K562 (cell line): ENCODE measurements around the gene MINDY4. TPM values are rescaled to one million over a fixed set of nuclear protein-coding genes. Genes with fewer than 3 reads are reported as not detected.

Experiments used
- ETV6 ChIP-seq, 3 experiments: fragments of 150-350 bp in 1 of 3; sonication (generic) in 1 of 3; formaldehyde crosslinking in 1 of 3; IDR thresholded peaks; 2 replicates each; pipeline versions ENCODE4 v1.6.1 to v1.8.0; 2014 to 2022; ENCODE audit warnings: borderline replicate concordance in 2 of 3, low read depth in 2 of 3, antibody characterized with exemption in 1 of 3, low read length in 1 of 3, mild to moderate bottlenecking in 1 of 3, missing genetic modification reagents in 1 of 3
- MAFF ChIP-seq: IDR thresholded peaks from 2 replicates; pipeline ENCODE4 v1.6.1; 2012; ENCODE audit warnings: low read length, improper control_type of control experiment
- PML ChIP-seq: IDR thresholded peaks from 2 replicates; pipeline ENCODE4 v1.6.1; 2012; ENCODE audit warnings: low read length, inconsistent platforms
- SAFB2 ChIP-seq: fragments of 200-400 bp; formaldehyde crosslinking; IDR thresholded peaks from 2 replicates; pipeline ENCODE4 v1.6.1; 2018; ENCODE audit warnings: borderline replicate concordance, low read length, low read depth, moderate library complexity; ENCODE audit not compliant: severe bottlenecking
- SMAD2 ChIP-seq: fragments of 150-350 bp; IDR thresholded peaks from 2 replicates; pipeline ENCODE4 v1.6.1; 2014; ENCODE audit warnings: low read depth, mild to moderate bottlenecking, low read length
- XRCC5 ChIP-seq: fragments of 200-400 bp; formaldehyde crosslinking; IDR thresholded peaks from 2 replicates; pipeline ENCODE4 v1.6.1; 2017; ENCODE audit warnings: low read depth, mild to moderate bottlenecking, low read length
- ZNF274 ChIP-seq: IDR thresholded peaks from 2 replicates; pipeline ENCODE4 v1.6.1; 2011; ENCODE audit warnings: low read depth, mild to moderate bottlenecking, low read length, moderate library complexity, borderline replicate concordance
- ZNF695 ChIP-seq: fragments of 450-650 bp; formaldehyde crosslinking; IDR thresholded peaks from 2 replicates; pipeline ENCODE4 v1.4.0; 2020; ENCODE audit warnings: mild to moderate bottlenecking, moderate library complexity
- polyA plus RNA-seq, 8 experiments: library from polyadenylated mRNA; depleted of rRNA in 4 of 8; stranded (reverse) in 5 of 8; unstranded in 3 of 8; fragments of >200 nt; fragmentation: Nextera tagmentation in 2 of 8; fragmentation: Illumina TruSeq in 1 of 8; extraction: Ambion mirVana in 2 of 8; extraction: Trizol in 1 of 8; gene quantifications; 2 replicates each; pipeline versions ENCODE4 v1.2.1 to v1.2.3, GENCODE V29; 2011 to 2014; ENCODE audit warnings: inconsistent platforms in 1 of 8, missing spikeins in 1 of 8
- total RNA-seq, 7 experiments: library from RNA; depleted of rRNA in 6 of 7; stranded (reverse); fragments of >200 nt in 6 of 7; fragmentation: Illumina TruSeq in 2 of 7; extraction: Trizol in 2 of 7; gene quantifications; 2 replicates each; pipeline versions ENCODE4 v1.2.1 to v1.2.3, GENCODE V29; 2011 to 2021; ENCODE audit warnings: low replicate concordance in 1 of 7
- TF ChIP-seq, protein P1 (sequence below): fragments of 250-450 bp; sonication (Bioruptor Pico); IDR thresholded peaks from 2 replicates; pipeline ENCODE4 v1.5.0; 2020; ENCODE audit warnings: mild to moderate bottlenecking, borderline replicate concordance
- TF ChIP-seq, protein P2 (sequence below), 3 experiments: IDR thresholded peaks in 2 of 3; conservative IDR thresholded peaks in 1 of 3; 2 replicates each; pipeline ENCODE4 v1.5.1; 2011 to 2012; ENCODE audit warnings: low read length in 3 of 3, mild to moderate bottlenecking in 3 of 3, control low read depth in 2 of 3, improper control_type of control experiment in 1 of 3, inconsistent platforms in 1 of 3, low read depth in 1 of 3, mixed read lengths in 1 of 3, moderate library complexity in 1 of 3; ENCODE audit not compliant: insufficient read depth in 2 of 3
- TF ChIP-seq, protein P3 (sequence below): sonication (generic); formaldehyde crosslinking; IDR thresholded peaks from 2 replicates; pipeline ENCODE4 v1.8.1; 2022; ENCODE audit warnings: missing genetic modification reagents
- TF ChIP-seq, protein P4 (sequence below): sonication (generic); formaldehyde crosslinking; IDR thresholded peaks from 2 replicates; pipeline ENCODE4 v1.8.0; 2023; ENCODE audit warnings: mild to moderate bottlenecking, missing genetic modification reagents

The MINDY4 gene
- total and polyA plus RNA-seq, 9 of the 15 experiments (the other 6 are each of a cell fraction or from before 2014, with no cell fraction given), result 2.1 to 16.7 (median 11.0) TPM

DNA sequence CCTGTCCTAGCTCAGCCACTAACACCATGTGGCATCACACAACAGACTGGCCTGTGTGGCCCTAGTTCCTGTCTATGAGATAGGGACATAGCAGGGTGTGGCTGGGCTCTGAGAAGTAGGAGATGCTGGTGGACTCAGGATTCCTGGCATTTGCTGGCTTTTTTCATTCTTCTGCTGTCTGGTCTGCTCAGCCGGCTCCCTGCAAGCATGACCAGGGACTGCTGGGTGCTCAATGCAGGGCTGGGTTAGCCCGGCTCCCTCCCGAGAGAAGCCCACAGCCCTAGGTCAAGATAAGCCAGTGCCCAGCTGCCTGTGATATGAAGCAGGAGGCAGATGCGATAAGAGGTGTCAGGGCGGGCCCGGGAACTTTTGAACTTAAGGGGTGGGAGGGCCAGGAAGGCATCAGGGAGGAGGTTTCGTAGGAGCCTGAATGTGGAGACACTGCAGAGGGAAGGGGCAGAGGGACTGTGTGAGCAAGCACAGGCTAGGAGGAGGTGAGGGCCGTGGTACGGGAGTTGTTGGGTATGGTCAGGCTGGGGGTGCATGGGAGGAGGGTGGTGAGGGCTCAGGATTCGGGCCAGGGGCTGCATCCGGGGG lies 143.9 kb downstream of the MINDY4 start (continued):
- no peak; the same call in 1 of the 2 replicates for TF ChIP-seq XRCC5
- peak; percentile 34; the same call in 1 of the 2 replicates for TF ChIP-seq ZNF274
- TF ChIP-seq, protein P1, sequence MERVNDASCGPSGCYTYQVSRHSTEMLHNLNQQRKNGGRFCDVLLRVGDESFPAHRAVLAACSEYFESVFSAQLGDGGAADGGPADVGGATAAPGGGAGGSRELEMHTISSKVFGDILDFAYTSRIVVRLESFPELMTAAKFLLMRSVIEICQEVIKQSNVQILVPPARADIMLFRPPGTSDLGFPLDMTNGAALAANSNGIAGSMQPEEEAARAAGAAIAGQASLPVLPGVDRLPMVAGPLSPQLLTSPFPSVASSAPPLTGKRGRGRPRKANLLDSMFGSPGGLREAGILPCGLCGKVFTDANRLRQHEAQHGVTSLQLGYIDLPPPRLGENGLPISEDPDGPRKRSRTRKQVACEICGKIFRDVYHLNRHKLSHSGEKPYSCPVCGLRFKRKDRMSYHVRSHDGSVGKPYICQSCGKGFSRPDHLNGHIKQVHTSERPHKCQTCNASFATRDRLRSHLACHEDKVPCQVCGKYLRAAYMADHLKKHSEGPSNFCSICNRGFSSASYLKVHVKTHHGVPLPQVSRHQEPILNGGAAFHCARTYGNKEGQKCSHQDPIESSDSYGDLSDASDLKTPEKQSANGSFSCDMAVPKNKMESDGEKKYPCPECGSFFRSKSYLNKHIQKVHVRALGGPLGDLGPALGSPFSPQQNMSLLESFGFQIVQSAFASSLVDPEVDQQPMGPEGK, result no peak; the same call in 1 of the 2 replicates
- TF ChIP-seq ETV6 (IDR thresholded peaks at IDR 0.05; ENCODE audit: borderline replicate concordance in 1 of 2, low read depth in 2 of 2, low read length in 1 of 2), result peak in 1 of 2 experiments; percentile 80; a peak in 1 of 4 replicates
- TF ChIP-seq ETV6 (CRISPR knock-in tag; IDR thresholded peaks at IDR 0.05; ENCODE audit: borderline replicate concordance), result no peak
- no peak for TF ChIP-seq ZNF695 (CRISPR knock-in tag)
- peak; percentile 97 for TF ChIP-seq PML
- TF ChIP-seq, protein P2, sequence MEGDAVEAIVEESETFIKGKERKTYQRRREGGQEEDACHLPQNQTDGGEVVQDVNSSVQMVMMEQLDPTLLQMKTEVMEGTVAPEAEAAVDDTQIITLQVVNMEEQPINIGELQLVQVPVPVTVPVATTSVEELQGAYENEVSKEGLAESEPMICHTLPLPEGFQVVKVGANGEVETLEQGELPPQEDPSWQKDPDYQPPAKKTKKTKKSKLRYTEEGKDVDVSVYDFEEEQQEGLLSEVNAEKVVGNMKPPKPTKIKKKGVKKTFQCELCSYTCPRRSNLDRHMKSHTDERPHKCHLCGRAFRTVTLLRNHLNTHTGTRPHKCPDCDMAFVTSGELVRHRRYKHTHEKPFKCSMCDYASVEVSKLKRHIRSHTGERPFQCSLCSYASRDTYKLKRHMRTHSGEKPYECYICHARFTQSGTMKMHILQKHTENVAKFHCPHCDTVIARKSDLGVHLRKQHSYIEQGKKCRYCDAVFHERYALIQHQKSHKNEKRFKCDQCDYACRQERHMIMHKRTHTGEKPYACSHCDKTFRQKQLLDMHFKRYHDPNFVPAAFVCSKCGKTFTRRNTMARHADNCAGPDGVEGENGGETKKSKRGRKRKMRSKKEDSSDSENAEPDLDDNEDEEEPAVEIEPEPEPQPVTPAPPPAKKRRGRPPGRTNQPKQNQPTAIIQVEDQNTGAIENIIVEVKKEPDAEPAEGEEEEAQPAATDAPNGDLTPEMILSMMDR (IDR thresholded peaks at IDR 0.05 in 2 of 3, conservative IDR thresholded peaks at IDR 0.05 in 1 of 3; ENCODE audit: insufficient read depth in 2 of 3, low read depth in 1 of 3, low read length in 3 of 3), result no peak
- TF ChIP-seq, protein P3, sequence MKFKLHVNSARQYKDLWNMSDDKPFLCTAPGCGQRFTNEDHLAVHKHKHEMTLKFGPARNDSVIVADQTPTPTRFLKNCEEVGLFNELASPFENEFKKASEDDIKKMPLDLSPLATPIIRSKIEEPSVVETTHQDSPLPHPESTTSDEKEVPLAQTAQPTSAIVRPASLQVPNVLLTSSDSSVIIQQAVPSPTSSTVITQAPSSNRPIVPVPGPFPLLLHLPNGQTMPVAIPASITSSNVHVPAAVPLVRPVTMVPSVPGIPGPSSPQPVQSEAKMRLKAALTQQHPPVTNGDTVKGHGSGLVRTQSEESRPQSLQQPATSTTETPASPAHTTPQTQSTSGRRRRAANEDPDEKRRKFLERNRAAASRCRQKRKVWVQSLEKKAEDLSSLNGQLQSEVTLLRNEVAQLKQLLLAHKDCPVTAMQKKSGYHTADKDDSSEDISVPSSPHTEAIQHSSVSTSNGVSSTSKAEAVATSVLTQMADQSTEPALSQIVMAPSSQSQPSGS, result no peak
- TF ChIP-seq SMAD2, result no peak
- TF ChIP-seq, protein P4, sequence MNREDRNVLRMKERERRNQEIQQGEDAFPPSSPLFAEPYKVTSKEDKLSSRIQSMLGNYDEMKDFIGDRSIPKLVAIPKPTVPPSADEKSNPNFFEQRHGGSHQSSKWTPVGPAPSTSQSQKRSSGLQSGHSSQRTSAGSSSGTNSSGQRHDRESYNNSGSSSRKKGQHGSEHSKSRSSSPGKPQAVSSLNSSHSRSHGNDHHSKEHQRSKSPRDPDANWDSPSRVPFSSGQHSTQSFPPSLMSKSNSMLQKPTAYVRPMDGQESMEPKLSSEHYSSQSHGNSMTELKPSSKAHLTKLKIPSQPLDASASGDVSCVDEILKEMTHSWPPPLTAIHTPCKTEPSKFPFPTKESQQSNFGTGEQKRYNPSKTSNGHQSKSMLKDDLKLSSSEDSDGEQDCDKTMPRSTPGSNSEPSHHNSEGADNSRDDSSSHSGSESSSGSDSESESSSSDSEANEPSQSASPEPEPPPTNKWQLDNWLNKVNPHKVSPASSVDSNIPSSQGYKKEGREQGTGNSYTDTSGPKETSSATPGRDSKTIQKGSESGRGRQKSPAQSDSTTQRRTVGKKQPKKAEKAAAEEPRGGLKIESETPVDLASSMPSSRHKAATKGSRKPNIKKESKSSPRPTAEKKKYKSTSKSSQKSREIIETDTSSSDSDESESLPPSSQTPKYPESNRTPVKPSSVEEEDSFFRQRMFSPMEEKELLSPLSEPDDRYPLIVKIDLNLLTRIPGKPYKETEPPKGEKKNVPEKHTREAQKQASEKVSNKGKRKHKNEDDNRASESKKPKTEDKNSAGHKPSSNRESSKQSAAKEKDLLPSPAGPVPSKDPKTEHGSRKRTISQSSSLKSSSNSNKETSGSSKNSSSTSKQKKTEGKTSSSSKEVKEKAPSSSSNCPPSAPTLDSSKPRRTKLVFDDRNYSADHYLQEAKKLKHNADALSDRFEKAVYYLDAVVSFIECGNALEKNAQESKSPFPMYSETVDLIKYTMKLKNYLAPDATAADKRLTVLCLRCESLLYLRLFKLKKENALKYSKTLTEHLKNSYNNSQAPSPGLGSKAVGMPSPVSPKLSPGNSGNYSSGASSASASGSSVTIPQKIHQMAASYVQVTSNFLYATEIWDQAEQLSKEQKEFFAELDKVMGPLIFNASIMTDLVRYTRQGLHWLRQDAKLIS, result no peak
- TF ChIP-seq SAFB2, result no peak
- no peak for TF ChIP-seq MAFF
